K562 (cell line): ENCODE results near the gene DGKA.

Experiments
- BHLHE40 ChIP-seq: IDR thresholded peaks from 2 replicates; pipeline ENCODE4 v1.6.1; 2011; ENCODE audit warnings: low read length, improper control_type of control experiment
- CHD2 ChIP-seq: IDR thresholded peaks from 2 replicates; pipeline ENCODE4 v1.6.1; 2011; ENCODE audit warnings: low read depth, low read length
- EZH2 ChIP-seq: IDR thresholded peaks from 2 replicates; pipeline ENCODE4 v1.6.1; 2012; ENCODE audit warnings: low read depth, mild to moderate bottlenecking, inconsistent platforms, low read length, borderline replicate concordance
- MTA3 ChIP-seq: fragments of 450-650 bp; formaldehyde crosslinking; IDR thresholded peaks from 2 replicates; pipeline ENCODE4 v1.6.1; 2017; ENCODE audit warnings: mild to moderate bottlenecking, borderline replicate concordance
- POLR2A ChIP-seq: fragments of 450-650 bp; conservative IDR thresholded peaks from 2 replicates; pipeline ENCODE4 v1.6.1; 2016
- RCOR1 ChIP-seq, 2 experiments: IDR thresholded peaks; 2 replicates each; pipeline ENCODE4 v1.6.1; 2012; ENCODE audit warnings: low read depth in 2 of 2, low read length in 2 of 2, borderline replicate concordance in 1 of 2, improper control_type of control experiment in 1 of 2
- RFX5 ChIP-seq: IDR thresholded peaks from 2 replicates; pipeline ENCODE4 v1.6.1; 2011; ENCODE audit warnings: low read depth, mild to moderate bottlenecking, improper control_type of control experiment, low read length
- TARDBP ChIP-seq: fragments of 450-650 bp; IDR thresholded peaks from 2 replicates; pipeline ENCODE4 v1.6.1; 2016
- THRAP3 ChIP-seq: fragments of 450-650 bp; IDR thresholded peaks from 2 replicates; pipeline ENCODE4 v1.6.1; 2016; ENCODE audit warnings: mild to moderate bottlenecking, inconsistent platforms, borderline replicate concordance
- ZNF174 ChIP-seq: fragments of 250-450 bp; sonication (Bioruptor Pico); IDR thresholded peaks from 2 replicates; pipeline ENCODE4 v1.4.0; 2020; ENCODE audit warnings: mild to moderate bottlenecking
- ZNF778 ChIP-seq: fragments of 450-650 bp; formaldehyde crosslinking; IDR thresholded peaks from 2 replicates; pipeline ENCODE4 v1.4.0; 2020; ENCODE audit warnings: mild to moderate bottlenecking, moderate library complexity
- TF ChIP-seq, protein P1 (sequence below), 2 experiments: fragments of 450-650 bp in 1 of 2; sonication (generic) in 1 of 2; formaldehyde crosslinking in 1 of 2; IDR thresholded peaks; 2 replicates each; pipeline versions ENCODE4 v1.7.1 to v1.9.0; 2016 to 2022; ENCODE audit warnings: inconsistent platforms in 1 of 2, mild to moderate bottlenecking in 1 of 2, missing genetic modification reagents in 1 of 2

DNA sequence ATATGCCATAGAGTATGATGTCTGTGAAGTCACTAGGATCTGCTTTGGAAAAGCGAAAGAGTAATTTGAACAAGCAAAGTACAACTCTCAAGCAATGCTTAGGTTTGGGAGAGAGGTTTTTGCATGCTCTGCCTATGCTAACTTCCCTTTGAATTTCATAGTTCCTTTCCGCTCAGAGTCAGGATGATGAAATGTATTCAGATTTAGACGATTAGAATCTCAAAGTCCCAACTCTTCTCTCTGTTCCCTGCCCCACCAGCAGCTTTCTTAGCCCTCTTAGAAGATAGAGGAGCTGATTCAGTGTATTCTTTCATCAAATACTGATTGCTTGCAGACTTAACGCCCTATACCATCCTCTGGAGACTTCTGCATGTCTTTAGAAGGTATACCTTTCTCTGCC is 54.4 kb downstream of the DGKA start:
- TF ChIP-seq TARDBP, result no peak
- no peak for TF ChIP-seq ZNF174 (CRISPR knock-in tag)
- TF ChIP-seq THRAP3, result no peak
- TF ChIP-seq, protein P1, sequence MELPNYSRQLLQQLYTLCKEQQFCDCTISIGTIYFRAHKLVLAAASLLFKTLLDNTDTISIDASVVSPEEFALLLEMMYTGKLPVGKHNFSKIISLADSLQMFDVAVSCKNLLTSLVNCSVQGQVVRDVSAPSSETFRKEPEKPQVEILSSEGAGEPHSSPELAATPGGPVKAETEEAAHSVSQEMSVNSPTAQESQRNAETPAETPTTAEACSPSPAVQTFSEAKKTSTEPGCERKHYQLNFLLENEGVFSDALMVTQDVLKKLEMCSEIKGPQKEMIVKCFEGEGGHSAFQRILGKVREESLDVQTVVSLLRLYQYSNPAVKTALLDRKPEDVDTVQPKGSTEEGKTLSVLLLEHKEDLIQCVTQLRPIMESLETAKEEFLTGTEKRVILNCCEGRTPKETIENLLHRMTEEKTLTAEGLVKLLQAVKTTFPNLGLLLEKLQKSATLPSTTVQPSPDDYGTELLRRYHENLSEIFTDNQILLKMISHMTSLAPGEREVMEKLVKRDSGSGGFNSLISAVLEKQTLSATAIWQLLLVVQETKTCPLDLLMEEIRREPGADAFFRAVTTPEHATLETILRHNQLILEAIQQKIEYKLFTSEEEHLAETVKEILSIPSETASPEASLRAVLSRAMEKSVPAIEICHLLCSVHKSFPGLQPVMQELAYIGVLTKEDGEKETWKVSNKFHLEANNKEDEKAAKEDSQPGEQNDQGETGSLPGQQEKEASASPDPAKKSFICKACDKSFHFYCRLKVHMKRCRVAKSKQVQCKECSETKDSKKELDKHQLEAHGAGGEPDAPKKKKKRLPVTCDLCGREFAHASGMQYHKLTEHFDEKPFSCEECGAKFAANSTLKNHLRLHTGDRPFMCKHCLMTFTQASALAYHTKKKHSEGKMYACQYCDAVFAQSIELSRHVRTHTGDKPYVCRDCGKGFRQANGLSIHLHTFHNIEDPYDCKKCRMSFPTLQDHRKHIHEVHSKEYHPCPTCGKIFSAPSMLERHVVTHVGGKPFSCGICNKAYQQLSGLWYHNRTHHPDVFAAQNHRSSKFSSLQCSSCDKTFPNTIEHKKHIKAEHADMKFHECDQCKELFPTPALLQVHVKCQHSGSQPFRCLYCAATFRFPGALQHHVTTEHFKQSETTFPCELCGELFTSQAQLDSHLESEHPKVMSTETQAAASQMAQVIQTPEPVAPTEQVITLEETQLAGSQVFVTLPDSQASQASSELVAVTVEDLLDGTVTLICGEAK (IDR thresholded peaks at IDR 0.05), result no peak
- TF ChIP-seq, protein P1 (CRISPR knock-in tag; IDR thresholded peaks at IDR 0.05), result no peak
- TF ChIP-seq EZH2, result no peak
- TF ChIP-seq CHD2, result no peak
- TF ChIP-seq RCOR1 (IDR thresholded peaks at IDR 0.05; ENCODE audit: borderline replicate concordance in 1 of 2, low read depth in 2 of 2, low read length in 2 of 2), result no peak
- TF ChIP-seq RFX5, result no peak
- TF ChIP-seq MTA3, result no peak
- TF ChIP-seq BHLHE40, result no peak
- no peak for TF ChIP-seq ZNF778
- no peak for TF ChIP-seq POLR2A
